HPDE6-E6E7 (cell line): ENCODE data around the gene ZCCHC7.
"Not testable (repeated sequence)": the region's sequence is repeated elsewhere in the genome, so short reads cannot be mapped to it uniquely, and the experiment has no call there.

Source experiments
- DNase-seq: peaks from one replicate; pipeline ENCODE4 v3.0.0; 2011; ENCODE audit warnings: missing footprints; ENCODE audit errors: extremely low spot score

ZCCHC7 gene

DNA sequence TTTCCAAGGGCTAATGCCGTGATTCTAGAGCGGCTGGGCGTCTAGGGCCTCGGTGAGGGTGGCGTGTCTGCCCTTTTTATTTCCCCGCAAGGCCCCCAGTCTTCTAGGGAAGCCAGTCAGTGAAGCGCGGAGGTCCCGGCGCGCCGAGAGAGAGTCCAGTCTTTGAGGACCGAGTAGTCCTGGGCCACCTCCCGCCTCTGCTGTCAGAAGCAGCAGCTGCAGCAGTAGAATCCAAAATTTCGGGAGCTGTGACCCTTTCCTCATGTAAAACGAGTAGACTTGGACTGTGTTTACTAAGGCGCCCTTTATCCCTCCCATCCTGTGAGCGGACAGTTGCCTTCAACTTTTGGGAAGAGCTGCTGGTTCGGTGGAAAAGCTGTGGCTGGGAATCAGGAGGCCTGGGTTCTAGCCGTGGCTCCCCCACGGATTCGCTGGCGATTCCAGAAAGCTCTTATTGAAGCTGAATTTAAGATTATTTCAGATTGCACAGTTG, 515 bp downstream of the ZCCHC7 start:
- not testable (repeated sequence) for DNase-seq

DNA sequence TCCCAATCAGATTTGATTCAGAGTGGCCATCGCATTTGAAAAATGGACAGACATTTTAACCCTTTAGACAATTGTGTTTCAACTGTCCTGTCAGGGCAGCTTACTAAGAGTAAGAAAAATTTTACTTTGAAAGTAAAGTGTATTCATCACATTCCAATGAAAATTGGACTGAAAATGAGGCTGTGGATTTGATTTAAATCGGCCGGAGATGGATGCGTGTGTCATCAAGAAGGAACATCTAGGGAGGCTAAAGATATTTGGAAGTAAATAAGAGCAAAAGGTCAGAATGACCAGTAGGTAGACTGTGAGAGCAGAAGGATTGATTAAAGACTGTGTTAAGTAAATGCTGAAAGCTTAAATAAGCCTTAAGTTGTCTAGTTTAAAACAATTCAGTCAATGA, 1.5 kb downstream of the ZCCHC7 start:
- no peak for DNase-seq

DNA sequence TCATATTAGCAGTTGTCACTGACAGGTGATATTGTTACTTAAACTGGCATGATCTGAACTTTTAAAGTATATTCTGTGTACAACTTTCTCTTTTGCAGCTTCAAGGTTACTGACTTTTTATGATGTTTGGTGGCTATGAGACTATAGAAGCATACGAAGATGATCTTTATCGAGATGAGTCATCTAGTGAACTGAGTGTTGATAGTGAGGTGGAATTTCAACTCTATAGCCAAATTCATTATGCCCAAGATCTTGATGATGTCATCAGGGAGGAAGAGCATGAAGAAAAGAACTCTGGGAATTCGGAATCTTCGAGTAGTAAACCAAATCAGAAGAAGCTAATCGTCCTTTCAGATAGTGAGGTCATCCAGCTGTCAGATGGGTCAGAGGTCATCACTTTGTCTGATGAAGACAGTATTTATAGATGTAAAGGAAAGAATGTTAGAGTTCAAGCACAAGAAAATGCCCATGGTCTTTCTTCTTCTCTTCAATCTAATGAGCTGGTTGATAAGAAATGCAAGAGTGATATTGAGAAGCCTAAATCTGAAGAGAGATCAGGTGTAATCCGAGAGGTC, 5.9 kb downstream of the ZCCHC7 start:
- no peak for DNase-seq

DNA sequence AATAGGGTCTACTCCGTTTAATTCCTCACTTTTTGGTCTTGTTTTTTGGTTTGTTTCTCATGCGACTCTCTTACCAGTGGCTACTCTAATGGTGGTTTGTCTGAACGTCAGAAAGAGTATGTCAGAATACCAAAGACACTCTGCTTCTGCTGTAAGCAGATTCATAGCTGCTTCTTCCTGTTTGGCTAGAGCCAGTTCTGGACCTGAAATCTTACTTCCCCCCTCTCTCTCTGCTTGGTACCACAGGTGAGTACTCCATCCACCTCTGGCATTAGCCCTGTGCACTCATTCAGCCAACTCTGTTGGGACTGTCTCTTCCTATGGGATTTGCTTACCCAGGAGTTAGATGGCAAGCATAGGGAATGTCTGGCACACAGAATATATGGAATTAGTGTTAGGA, 6.6 kb downstream of the ZCCHC7 start:
- DNase-seq = no peak

DNA sequence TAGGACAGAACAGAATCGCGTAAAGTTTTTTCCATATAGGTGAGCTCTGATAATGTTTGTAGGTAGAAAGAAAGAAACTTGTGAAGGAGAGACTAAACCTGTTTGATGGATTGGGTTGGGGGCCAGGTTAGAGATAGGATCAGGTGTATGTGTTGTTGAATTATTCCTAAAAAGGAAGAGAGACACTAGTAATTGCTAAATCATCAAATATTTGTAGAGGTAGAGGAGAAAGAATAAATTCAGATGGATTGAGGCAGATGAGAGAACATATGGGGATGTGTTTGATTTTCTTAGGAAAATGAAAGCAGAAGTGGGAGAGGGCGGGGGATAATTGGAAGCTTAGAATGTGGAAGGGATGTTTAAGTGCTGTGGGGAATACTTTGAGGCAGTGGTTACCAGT, 7.7 kb downstream of the ZCCHC7 start:
- DNase-seq = no peak

DNA sequence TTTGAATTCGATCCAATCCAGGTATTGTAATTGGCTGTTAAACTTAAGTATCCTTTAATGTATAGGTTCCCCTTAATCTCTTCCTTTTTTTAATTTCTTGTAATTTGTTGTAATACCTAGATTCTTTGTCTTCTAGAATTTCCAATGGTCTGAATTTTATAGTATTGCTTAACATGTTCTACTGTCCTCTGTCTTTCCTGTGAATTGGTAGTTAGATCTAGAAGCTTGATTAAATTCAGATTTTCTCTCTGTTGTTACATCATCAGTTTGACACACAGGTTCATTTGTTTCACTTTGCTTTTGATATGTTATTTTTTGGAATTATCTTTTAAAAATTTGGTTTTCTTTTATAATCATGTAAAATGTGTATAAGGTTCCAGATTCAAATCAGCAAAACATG, 13.8 kb downstream of the ZCCHC7 start:
- no peak for DNase-seq

DNA sequence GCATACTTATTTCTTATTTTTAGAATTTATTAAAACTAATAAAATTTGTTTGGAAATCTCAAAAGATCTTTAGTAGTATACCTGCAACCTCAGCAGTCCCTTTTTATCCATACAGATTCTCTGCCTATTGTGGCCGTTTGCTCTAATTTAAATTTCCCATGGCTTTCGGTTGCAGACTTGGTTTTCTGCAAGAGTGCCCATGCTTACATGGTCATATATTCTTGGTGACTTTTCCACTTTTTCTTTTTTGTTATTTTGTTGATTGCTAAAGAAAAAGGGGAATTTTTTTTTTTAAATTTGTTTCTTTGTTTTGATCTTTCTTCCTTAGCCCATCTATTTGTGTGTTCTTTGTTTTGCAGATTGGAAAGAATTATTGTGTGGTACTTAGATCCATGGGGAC, 20.6 kb downstream of the ZCCHC7 start:
- no peak for DNase-seq

DNA sequence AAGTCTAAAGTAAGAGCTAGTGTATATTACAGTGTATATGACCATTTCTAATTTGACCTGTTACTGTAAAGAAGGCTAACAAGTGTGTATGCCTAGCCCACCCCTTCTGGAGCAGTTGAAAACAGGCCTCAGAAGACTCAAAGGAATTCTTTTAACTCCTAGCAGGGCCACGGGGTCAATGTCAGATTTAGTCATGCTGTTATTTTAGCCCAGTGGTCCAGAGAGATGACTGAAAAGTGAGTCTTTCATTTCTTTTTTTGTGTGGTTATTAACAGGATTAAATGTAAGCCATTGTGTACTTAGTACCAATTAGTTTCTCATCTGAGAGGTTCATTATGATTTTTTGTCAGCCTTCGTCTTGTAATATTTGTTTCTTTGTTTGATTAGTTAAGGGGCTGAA, 24.4 kb downstream of the ZCCHC7 start:
- DNase-seq = no peak

DNA sequence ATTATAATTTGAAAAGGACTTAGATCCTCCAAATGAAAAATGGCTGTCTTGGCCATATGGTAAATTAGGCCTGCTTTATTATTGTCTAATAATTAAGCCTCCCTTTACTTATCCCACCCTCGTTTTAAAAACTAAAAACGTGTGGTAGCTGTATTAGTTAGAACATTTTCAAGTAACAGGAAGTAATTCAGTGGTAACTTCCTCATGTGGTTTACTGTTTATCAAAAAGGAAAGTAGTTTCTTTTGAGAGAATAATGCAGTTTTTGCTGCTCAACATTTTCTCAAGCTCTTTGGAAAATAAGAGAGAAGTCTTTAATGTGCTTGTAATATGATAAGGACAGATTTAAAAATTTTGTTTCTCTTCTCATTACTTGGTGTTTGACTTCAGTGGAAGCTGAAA, 26.0 kb downstream of the ZCCHC7 start:
- DNase-seq = no peak

DNA sequence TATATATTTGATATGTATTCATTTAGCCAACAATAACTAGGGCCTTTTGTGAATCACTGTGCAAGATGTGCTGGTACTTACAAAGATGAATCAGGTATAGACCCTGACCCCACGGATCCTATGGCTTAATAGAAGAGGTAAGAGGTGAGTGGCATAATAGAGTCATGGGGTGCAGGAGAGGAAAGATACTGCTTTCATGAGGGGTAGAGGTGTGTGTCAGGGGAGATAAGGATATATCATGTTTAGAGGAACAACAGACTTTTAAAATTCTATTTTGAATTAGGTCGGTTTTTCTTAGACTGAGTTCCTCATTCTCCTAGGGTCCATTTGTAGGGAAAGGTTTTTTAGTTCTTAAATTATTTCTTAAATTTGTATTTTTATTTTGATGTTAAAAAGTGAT, 27.8 kb downstream of the ZCCHC7 start:
- DNase-seq = no peak

DNA sequence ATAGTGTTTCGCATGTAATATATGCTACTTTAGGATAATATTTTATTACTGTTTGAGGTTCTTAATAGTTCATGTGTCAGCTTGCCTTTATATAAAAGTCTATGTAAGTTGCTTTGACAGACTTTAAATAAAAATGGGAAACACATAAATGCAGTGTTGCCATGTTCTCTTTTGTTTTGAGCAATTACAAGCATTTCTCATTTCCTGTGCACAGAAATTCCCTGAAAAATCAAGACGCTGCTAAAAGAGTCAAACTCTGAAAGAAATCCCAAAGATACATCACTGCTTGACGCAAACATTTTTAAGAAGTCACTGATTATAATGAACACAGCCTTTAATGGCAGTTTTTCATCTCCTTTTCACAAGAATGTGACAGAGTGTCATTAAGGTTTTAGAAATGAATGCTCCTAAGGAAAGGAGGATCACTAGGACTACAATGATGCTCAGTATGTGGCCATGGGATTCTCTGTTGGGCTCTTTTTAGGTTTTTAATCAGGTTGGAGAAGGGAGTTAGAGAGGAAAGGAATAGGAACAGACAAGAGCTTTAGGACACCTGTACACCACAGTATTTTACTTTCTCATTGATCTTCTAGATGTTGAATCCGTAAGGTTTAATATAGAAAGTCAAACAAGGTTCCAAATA, 29.4 kb downstream of the ZCCHC7 start:
- DNase-seq = no peak

DNA sequence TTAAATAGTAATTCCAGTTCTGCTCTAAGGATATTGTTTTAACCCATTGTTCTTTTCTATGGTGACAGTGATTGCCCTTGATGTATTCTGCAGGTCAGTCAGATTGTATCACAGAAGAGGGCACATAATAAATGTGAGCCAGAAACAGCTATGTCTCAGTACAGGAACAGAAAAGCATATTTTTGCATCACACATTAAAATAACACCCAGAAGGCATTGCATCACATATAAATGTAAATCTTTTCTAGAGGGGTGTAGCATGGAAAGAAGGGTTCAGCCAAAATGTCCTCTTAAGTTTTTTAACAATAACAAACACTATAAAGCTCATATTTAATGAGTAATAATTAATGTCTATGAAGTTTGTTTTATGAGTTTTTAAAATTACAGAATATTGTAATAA, 30.0 kb downstream of the ZCCHC7 start:
- DNase-seq = no peak

DNA sequence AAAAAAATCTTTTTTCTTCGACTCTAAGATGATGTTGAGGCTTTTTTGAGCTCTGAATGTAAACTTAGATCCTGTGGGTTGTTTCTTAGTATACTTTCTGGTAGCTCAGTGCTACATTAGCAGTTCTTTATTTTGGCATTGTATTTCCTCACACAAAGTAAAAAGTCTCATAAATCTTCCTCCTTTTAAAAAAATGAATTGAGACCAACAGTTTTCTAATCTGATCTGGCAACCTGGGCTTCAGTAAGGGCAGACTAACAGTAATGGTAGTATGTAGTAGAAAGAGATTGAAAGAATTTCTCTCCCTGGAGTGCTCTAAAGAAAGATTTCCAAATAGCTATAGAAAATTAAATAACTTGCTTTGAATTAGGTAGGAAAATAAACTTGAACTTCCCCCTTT, 31.4 kb downstream of the ZCCHC7 start:
- no peak for DNase-seq

DNA sequence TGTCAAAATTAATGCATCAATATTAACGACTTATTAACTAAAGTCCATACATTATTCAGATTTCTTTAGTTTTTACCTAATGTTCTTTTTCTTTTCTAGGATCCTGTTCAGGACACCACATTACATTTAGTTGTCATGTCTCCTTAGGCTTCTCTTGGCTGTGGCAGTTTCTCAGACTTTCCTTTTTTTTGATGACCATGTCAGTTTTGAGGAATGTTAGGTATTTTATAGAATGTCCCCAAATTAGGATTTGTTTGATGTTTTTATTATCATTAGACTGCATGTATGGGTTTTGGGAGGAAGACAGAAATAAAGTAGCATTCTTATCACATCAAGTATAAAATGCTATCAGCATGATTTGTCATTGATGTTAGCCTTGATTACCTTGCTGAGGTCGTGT, 32.0 kb downstream of the ZCCHC7 start:
- DNase-seq = no peak

DNA sequence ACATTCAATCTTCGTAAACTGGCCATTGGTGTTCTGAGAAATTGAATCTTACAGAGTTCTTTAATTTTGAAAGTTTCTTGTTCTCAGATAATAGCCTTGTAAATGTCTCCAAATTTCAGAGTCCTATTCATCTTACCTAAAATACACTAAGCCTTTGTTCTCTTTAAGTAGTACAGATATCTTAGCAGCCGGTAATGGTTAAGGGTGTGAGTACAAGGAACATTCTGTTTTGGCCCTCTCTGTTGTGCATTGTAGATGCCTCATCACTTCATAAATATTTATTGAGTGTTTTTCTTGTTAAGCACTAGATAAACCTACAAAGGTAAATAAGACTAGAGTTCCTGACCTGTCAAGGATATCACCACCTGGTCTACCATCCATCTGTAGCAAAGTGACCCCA, 35.2 kb downstream of the ZCCHC7 start:
- no peak for DNase-seq

DNA sequence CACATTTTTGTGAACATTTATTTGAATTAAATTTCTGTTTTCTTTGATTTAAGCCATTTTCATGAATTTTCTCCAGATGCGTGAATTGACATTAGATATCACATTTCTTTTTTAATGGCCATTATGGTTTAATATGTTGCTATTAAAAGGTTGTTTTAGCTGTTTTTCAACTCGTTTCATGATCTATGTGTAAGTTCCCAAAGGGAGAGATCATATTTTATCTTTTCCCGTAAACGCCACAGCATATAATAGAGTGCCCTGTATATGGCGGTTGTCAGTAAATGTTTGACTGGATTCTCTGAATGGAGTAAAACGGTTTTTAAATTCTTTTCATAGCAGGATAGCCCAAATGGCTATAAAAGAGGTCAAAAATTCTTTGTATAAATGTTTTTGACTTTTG, 35.8 kb downstream of the ZCCHC7 start:
- DNase-seq = no peak

DNA sequence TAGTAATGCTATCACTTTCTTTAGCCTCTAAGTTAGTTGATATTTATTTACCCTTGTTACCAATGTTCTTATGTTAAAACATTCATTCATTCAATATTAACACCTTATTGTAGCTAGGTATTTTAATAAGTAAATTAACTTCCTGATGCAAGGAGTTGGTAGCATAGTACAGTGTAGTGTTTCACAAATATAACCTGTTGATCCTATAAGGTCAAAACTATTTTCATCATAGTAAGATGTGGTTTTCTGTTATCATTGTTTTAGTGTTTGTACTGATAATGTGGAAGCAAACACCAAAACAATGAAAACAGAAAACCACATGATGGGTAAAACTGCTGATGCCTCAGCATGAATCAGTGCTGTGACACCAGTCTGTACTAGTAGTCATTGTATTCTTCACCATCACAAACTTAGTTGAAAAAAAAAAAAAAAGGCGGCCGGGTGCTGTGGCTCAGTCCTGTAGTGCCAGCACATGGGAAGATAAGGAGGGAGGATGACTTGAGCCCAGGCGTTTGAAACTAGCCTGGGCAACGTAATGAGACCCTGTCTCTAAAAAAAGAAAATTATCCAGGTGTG, 36.5 kb downstream of the ZCCHC7 start:
- DNase-seq = peak; percentile 49

DNA sequence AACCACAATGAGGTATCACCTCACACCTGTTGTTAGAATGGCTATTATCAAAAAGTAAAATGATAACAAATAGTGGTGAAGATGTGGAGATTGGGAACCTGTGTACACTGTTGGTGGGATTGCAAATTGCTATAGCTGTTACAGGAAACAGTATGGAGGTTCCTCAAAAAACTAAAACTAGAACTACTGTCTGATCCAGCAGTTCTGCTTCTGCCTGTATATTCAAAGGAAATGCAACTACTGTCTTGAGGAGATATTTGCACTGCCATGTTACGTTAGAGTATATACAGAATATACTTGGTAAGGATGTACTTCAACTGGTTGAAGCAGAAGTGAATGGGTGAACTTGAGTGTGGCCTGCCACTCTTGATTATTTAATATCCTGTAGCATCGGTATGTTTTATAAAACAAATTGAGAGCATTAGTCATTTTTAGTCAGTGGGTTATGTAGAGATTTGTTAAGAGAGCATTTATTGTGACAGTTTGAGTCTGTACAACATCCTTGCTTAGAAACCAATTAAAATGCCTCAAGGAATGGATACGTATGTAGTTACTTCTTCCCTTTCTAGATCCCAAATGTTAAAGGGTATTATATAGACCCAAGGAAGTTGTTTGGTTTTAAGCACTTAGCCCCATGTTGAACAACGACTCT, 37.5 kb downstream of the ZCCHC7 start:
- DNase-seq = no peak

DNA sequence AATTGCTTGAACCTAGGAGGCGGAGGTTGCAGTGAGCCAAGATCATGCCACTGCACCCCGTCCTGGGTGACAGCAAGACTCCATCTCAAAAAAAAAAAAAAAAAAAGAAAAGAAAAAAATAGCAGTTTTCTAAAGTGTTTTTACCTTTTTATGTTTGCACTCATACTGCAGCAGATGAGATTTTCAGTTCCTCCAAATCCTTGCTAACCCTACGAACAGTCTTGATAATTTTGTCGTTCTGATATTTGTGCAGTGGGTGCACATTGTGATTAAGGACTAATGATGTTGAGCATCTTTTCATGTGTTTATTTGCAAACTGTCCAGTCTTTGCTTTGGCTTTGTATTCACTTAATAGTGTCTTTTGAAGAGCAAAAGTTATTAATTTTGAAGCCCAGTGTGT, 42.9 kb downstream of the ZCCHC7 start:
- DNase-seq = no peak

DNA sequence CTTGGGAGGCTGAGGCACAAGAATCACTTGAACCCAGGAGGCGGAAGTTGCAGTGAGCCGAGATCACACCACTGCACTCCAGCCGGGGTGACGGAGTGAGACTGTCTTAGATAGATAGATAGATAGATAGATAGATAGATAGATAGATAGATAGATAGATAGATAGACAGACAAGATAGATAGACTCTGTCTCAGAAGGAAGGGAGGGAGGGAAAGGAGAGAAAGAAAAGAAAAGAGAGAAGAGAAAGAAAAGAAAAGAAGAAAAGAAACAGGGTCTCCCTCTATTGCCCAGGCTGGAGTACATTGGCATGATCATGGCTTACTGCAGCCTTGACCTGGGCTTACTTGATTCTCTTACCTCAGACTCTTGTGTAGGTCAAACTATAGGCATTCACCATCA, 44.0 kb downstream of the ZCCHC7 start:
- not testable (repeated sequence) for DNase-seq

DNA sequence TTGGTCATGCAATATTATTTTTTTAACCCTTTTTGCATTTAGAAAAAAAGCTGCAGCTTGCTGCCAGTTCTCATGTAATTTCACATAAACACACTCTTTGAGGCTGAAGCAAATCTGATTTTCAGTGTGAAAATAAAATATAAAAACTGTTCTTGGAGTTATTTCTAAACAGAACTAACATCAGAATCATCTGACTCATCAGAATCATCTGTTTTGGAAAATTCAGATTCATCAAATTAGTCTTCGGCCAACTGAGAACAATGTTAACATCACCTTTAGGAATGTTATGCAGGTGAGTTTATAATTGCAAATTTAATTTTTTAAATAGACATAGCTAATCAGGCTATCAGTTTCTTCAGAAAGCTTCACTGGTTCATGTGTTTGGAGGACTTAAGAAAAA, 45.3 kb downstream of the ZCCHC7 start:
- no peak for DNase-seq

DNA sequence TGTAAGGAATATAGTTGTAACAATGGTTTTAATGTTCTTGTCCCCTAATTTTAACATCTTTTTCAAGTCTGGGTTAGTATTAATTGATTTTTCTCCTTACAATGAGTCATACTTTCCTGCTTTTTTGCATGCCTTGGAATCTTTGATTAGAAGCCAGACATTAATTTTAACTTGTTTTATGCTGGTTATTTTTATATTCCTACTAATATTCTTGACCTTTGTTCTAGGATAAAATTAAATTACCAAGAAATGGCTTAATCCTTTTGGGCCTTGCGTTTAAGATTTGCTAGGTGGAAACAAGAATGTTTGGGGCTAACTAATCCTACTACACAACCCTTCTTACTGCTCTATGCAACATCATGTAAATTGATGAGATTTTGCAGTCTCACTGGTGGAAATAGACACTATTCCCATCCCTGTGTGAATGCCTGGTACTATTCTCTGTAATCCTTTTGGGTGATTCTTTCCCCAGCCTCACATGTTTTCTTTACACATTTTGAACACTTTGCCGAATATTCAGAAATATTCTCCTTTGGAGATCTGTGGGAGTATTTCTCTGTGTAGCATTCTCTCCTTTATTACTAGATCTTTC, 47.2 kb downstream of the ZCCHC7 start:
- no peak for DNase-seq

DNA sequence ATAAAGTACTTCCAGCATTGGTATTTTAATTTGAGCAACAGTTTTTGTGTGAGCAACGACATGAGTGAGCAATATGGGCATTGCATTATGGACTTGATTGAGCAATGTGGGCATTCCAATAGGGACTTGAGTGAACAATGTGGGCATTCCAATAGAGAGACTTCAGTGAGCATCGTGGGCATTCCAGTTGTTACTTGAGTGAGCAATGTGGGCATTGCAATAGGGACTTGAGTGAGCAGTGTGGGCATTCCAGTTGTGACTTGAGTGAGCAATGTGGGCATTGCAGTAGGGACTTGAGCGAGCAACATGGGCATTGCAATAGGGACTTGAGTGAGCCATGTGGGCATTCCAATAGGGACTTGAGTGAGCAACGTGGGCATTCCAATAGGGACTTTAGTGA, 52.2 kb downstream of the ZCCHC7 start:
- no peak for DNase-seq
